ENCODE data around the gene MMAB.

Gene MMAB

GRCh38 chr12:109592905-109593272, 19.6 kb upstream of the MMAB start:
- no peaks in the 10 kb centered on the region for H3K4me1 ChIP-seq (ENCODE audit: control insufficient read depth, insufficient read depth, low read length, unreplicated experiment)
- no peak overlapping the region for H3K27ac ChIP-seq (ENCODE audit: low read depth, low read length)
- H2AFZ ChIP-seq (ENCODE audit: low read length, unreplicated experiment): no peak overlapping the region
- H3K36me3 ChIP-seq (ENCODE audit: insufficient read depth, low read length): no peaks in the 10 kb centered on the region
- H3K4me3 ChIP-seq (ENCODE audit: low read depth, low read length): no peak overlapping the region
- no peaks in the 10 kb centered on the region for H3K79me2 ChIP-seq (ENCODE audit: control insufficient read depth, insufficient read depth, low read length, unreplicated experiment)
- H3K27me3 ChIP-seq (ENCODE audit: insufficient read depth, low read length): no peaks in the 10 kb centered on the region

- no peaks in the 10 kb centered on the region for H3K36me3 ChIP-seq (ENCODE audit: insufficient read depth, low read length)
Observed at GRCh38 chr12:109592195-109592904, 19.0 kb upstream of the MMAB start.

GRCh38 chr12:109591041-109591440, 17.7 kb upstream of the MMAB start:
- Histone ChIP-seq H3K4me3 (ENCODE audit: low read depth, low read length) (no peak overlapping the region), H3K27ac (ENCODE audit: low read depth, low read length) (no peak overlapping the region), H3K27me3 (ENCODE audit: insufficient read depth, low read length) (no peaks in the 10 kb centered on the region), H3K36me3 (ENCODE audit: insufficient read depth, low read length) (no peaks in the 10 kb centered on the region), H2AFZ (ENCODE audit: low read length, unreplicated experiment) (no peak overlapping the region), H3K4me1 (ENCODE audit: control insufficient read depth, insufficient read depth, low read length, unreplicated experiment) (peaks cover 8% of the 10 kb centered on the region), H3K79me2 (ENCODE audit: control insufficient read depth, insufficient read depth, low read length, unreplicated experiment) (no peaks in the 10 kb centered on the region)

More at GRCh38 chr12:109592195-109592904, 19.0 kb upstream of the MMAB start:
- Histone ChIP-seq H3K4me3 (ENCODE audit: low read depth, low read length) (no peak overlapping the region), H3K27me3 (ENCODE audit: insufficient read depth, low read length) (no peaks in the 10 kb centered on the region), H3K79me2 (ENCODE audit: control insufficient read depth, insufficient read depth, low read length, unreplicated experiment) (no peaks in the 10 kb centered on the region), H3K27ac (ENCODE audit: low read depth, low read length) (no peak overlapping the region), H3K4me1 (ENCODE audit: control insufficient read depth, insufficient read depth, low read length, unreplicated experiment) (no peaks in the 10 kb centered on the region), H2AFZ (ENCODE audit: low read length, unreplicated experiment) (no peak overlapping the region)

GRCh38 chr12:109590566-109590965, 17.3 kb upstream of the MMAB start:
- Histone ChIP-seq H3K27me3 (ENCODE audit: insufficient read depth, low read length) (no peaks in the 10 kb centered on the region), H3K4me3 (ENCODE audit: low read depth, low read length) (no peak overlapping the region), H3K36me3 (ENCODE audit: insufficient read depth, low read length) (no peaks in the 10 kb centered on the region), H3K4me1 (ENCODE audit: control insufficient read depth, insufficient read depth, low read length, unreplicated experiment) (peaks cover 10% of the 10 kb centered on the region), H3K79me2 (ENCODE audit: control insufficient read depth, insufficient read depth, low read length, unreplicated experiment) (no peaks in the 10 kb centered on the region), H2AFZ (ENCODE audit: low read length, unreplicated experiment) (no peak overlapping the region), H3K27ac (ENCODE audit: low read depth, low read length) (no peak overlapping the region)

GRCh38 chr12:109589691-109590245, 16.5 kb upstream of the MMAB start:
- no peak overlapping the region for H3K27ac ChIP-seq (ENCODE audit: low read depth, low read length)
- peaks cover 10% of the 10 kb centered on the region for H3K4me1 ChIP-seq (ENCODE audit: control insufficient read depth, insufficient read depth, low read length, unreplicated experiment)
- H3K79me2 ChIP-seq (ENCODE audit: control insufficient read depth, insufficient read depth, low read length, unreplicated experiment): no peaks in the 10 kb centered on the region
- no peak overlapping the region for H2AFZ ChIP-seq (ENCODE audit: low read length, unreplicated experiment)
- no peak overlapping the region for H3K4me3 ChIP-seq (ENCODE audit: low read depth, low read length)
- no peaks in the 10 kb centered on the region for H3K27me3 ChIP-seq (ENCODE audit: insufficient read depth, low read length)
- H3K36me3 ChIP-seq (ENCODE audit: insufficient read depth, low read length): no peaks in the 10 kb centered on the region

- H2AFZ ChIP-seq (ENCODE audit: low read length, unreplicated experiment): no peak overlapping the region
- no peaks in the 10 kb centered on the region for H3K27me3 ChIP-seq (ENCODE audit: insufficient read depth, low read length)
- no peaks in the 10 kb centered on the region for H3K79me2 ChIP-seq (ENCODE audit: control insufficient read depth, insufficient read depth, low read length, unreplicated experiment)
- no peak overlapping the region for H3K27ac ChIP-seq (ENCODE audit: low read depth, low read length)
- H3K4me1 ChIP-seq (ENCODE audit: control insufficient read depth, insufficient read depth, low read length, unreplicated experiment): peaks cover 10% of the 10 kb centered on the region
- H3K36me3 ChIP-seq (ENCODE audit: insufficient read depth, low read length): no peaks in the 10 kb centered on the region
- no peak overlapping the region for H3K4me3 ChIP-seq (ENCODE audit: low read depth, low read length)
Observed at GRCh38 chr12:109589240-109589590, 15.9 kb upstream of the MMAB start.

- no peak overlapping the region for H3K27ac ChIP-seq (ENCODE audit: low read depth, low read length)
- H3K27me3 ChIP-seq (ENCODE audit: insufficient read depth, low read length): no peaks in the 10 kb centered on the region
- no peak overlapping the region for H2AFZ ChIP-seq (ENCODE audit: low read length, unreplicated experiment)
- no peak overlapping the region for H3K4me3 ChIP-seq (ENCODE audit: low read depth, low read length)
- no peaks in the 10 kb centered on the region for H3K36me3 ChIP-seq (ENCODE audit: insufficient read depth, low read length)
- H3K4me1 ChIP-seq (ENCODE audit: control insufficient read depth, insufficient read depth, low read length, unreplicated experiment): peaks cover 10% of the 10 kb centered on the region
- no peaks in the 10 kb centered on the region for H3K79me2 ChIP-seq (ENCODE audit: control insufficient read depth, insufficient read depth, low read length, unreplicated experiment)
Observed at GRCh38 chr12:109588461-109589239, 15.3 kb upstream of the MMAB start.

- Histone ChIP-seq H2AFZ (ENCODE audit: low read length, unreplicated experiment) (no peak overlapping the region), H3K27ac (ENCODE audit: low read depth, low read length) (no peak overlapping the region), H3K4me3 (ENCODE audit: low read depth, low read length) (no peak overlapping the region), H3K4me1 (ENCODE audit: control insufficient read depth, insufficient read depth, low read length, unreplicated experiment) (peaks cover 10% of the 10 kb centered on the region), H3K79me2 (ENCODE audit: control insufficient read depth, insufficient read depth, low read length, unreplicated experiment) (no peaks in the 10 kb centered on the region), H3K36me3 (ENCODE audit: insufficient read depth, low read length) (no peaks in the 10 kb centered on the region), H3K27me3 (ENCODE audit: insufficient read depth, low read length) (no peaks in the 10 kb centered on the region)
Observed at GRCh38 chr12:109587921-109588320, 14.6 kb upstream of the MMAB start.

GRCh38 chr12:109586385-109587296, 13.3 kb upstream of the MMAB start:
- Histone ChIP-seq H2AFZ (ENCODE audit: low read length, unreplicated experiment) (no peak overlapping the region), H3K36me3 (ENCODE audit: insufficient read depth, low read length) (no peaks in the 10 kb centered on the region), H3K27ac (ENCODE audit: low read depth, low read length) (no peak overlapping the region), H3K79me2 (ENCODE audit: control insufficient read depth, insufficient read depth, low read length, unreplicated experiment) (no peaks in the 10 kb centered on the region), H3K27me3 (ENCODE audit: insufficient read depth, low read length) (no peaks in the 10 kb centered on the region), H3K4me3 (ENCODE audit: low read depth, low read length) (no peak overlapping the region), H3K4me1 (ENCODE audit: control insufficient read depth, insufficient read depth, low read length, unreplicated experiment) (peaks cover 10% of the 10 kb centered on the region)

GRCh38 chr12:109583733-109584132, 10.4 kb upstream of the MMAB start:
- H3K4me3 ChIP-seq (ENCODE audit: low read depth, low read length): no peak overlapping the region
- H3K36me3 ChIP-seq (ENCODE audit: insufficient read depth, low read length): peaks cover 4% of the 10 kb centered on the region; the same call in 1 of the 2 replicates
- peaks cover 10% of the 10 kb centered on the region for H3K4me1 ChIP-seq (ENCODE audit: control insufficient read depth, insufficient read depth, low read length, unreplicated experiment)
- H2AFZ ChIP-seq (ENCODE audit: low read length, unreplicated experiment): no peak overlapping the region
- no peaks in the 10 kb centered on the region for H3K27me3 ChIP-seq (ENCODE audit: insufficient read depth, low read length)
- no peaks in the 10 kb centered on the region for H3K79me2 ChIP-seq (ENCODE audit: control insufficient read depth, insufficient read depth, low read length, unreplicated experiment)
- no peak overlapping the region for H3K27ac ChIP-seq (ENCODE audit: low read depth, low read length)
